GM18909 (cell line): ENCODE measurements around the gene RFXAP.

Experiments used
- ATAC-seq: cut with Tn5 transposase; IDR thresholded peaks from one replicate; pipeline ENCODE4 v1.9.1; 2021; ENCODE audit warnings: mild to moderate bottlenecking; ENCODE audit not compliant: unreplicated experiment, poor library complexity

RFXAP gene

DNA sequence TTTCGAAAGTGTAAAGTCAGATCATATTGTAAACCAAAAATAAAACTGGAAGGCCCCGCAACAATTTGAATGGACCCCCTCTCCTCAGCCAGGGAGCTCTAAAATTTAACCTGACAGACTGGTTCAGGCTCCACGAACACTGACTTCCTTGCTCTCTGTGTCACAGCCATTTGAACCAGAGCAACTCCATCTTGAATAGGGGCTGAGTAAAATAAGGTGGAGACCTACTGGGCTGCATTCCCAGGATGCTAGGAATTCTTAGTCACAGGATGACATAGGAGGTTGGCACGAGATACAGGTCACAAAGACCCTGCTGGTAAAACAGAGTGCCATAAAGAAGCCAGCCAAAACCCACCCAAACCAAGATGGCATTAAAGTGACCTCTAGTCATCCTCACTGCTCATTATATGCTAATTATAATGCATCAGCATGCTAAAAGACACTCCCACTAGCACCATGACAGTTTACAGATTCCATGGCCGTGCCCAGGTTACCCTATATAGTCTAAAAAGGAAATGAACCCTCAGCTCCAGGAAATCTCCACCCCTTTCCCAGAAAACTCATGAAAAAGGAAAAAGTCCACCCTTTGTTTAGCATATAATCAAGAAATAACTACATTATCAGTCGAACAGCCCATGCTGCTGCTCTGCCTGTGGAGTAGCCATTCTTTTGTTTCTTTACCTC, 43.1 kb downstream of the RFXAP start:
- no peak for ATAC-seq

DNA sequence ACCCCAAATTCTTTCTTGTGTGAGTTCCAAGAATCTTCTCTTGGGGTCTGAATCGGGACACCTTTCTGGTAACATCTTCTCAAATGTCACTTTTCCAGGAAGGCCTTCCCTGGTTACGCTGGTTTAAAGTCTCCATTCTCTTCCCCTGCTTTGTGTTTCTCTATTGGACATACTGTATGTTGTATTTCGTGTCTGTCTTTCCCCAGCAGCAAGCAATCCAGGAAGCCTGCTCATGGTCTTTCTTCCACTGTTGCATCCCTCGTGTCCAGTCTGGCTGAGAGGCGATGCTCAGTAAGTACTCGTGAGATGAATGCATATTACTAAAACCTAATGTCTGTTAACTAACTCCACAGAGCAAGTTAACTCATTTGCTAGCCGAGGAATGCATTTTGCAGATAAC, 43.7 kb downstream of the RFXAP start:
- ATAC-seq, result no peak

DNA sequence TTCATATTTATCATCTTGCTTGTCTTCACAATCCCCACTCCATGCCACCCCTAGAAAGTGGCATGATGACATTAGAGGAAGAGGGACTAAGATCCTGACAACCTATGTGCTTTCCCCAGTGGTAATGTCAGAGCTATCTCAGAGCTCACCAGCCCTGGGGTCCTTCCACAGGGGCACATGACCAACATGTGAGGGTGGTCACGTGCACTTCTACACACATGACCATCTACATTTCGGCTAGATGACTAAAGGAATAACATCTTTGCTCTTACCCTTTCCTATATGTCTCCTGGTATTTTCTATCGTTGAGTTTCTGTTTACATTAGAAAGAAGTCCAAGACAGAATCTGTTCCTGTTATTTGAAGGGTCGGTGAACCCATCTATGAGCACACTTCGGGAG, 46.2 kb downstream of the RFXAP start:
- ATAC-seq, result no peak

DNA sequence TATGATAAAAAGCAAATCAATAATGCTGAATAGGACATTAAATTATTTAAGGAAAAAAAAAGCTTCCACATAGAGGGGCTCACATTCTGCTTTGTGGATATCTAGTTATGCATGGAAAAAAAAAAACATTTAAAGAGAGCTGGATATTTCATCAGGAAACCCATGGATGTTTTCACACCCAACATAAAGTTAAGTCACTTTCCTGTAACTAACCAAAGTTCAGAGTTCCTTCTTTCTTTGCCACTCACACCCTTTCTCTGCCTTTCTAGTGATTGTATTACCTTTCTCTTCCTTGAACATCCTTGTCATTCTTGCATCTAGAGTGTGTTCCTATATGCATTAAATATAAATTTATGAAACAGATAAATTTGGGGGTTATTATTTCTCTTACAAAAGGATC, 47.2 kb downstream of the RFXAP start:
- ATAC-seq, result no peak

DNA sequence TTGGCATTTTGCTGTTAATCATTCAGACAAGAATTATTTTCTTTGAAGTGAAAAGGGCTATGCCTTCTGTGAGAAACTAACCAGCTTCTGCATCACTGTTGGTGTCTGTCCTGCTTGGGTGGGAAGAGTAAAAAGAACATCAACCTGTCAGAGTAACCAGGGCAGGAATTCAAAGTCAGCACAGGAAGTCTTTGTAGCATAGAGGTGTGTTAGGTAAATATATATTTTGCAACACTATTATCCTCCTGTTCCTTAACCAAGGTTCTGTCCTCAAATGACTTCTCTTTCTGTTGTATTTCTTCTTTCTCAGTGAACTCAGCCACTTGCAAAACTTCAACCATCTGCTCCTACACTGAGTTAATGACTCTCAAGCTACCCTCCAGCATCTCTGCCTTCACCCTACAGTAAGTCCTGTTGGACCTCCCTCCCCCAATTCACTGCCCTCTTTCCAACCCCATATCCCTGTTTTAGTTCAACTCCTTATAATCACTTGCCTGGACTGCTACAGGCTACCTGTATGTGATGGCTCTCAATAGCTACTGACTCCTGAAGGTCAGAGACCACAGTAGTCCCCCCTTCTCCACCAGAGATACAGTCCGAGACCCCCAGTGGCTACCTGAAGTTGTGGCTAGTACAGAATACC, 51.1 kb downstream of the RFXAP start:
- ATAC-seq, result no peak

- no peak for ATAC-seq
Observed at GRCh38 chr13:36872621-36873020, 53.6 kb downstream of the RFXAP start.

DNA sequence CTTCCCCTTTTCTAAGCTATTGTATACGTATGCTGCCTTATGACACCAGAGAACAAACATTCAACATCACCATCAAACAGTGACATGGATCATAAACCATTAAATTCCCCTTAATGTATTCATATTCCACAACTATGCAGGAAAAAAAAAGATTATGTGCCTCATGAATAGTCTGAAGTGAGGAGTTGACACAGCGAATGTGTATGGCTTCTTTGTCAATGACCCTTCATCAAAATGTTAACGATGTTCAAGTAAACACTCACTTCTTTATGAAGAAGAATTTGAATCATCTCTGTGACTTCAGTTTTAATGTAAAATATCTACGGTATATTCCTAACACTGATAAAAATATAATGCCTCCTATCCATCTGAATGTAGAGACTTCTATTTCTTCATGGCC, 56.4 kb downstream of the RFXAP start:
- no peak for ATAC-seq

DNA sequence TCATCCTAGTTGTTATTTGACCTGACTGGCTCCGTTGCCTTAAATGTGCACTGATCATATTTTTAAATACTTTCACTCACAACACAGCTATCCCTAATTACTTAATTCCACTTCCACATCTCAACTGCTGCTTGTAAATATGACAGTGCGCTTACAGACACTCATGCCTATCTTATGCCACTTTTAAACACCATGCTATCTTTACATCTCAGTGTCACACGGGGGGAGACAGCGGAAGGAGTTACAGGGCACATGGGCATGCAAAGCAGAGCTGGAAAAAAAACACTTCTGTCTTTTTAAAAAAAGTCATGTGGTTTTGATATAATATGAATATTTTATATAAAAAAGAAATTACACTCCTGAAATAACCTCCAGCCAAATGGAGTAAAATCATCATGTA, 56.9 kb downstream of the RFXAP start:
- no peak for ATAC-seq
